Ureter (tissue), 1 donor: ENCODE measurements around the gene TNS3. TPM values are rescaled to one million over a fixed set of nuclear protein-coding genes. Genes with fewer than 3 reads are reported as not detected.

Source experiments
- DNase-seq: peaks from one replicate; pipeline ENCODE4 v3.0.0-alpha.2; 2020; ENCODE audit warnings: low spot score
- total RNA-seq: library from RNA; stranded (reverse); gene quantifications from one replicate; pipeline ENCODE4 v1.2.4, GENCODE V29; 2023
- donor health status: DM: yes; HTN: yes; CAD: no.

Gene TNS3
- total RNA-seq, 1 donor from 2014 or later = 48.7 TPM

- no peak for DNase-seq
Observed at GRCh38 chr7:47521816-47522561, 59.9 kb downstream of the TNS3 start.

- no peak for DNase-seq
Observed at GRCh38 chr7:47521011-47521795, 60.7 kb downstream of the TNS3 start.

GRCh38 chr7:47520406-47520805 lies 61.5 kb downstream of the TNS3 start:
- DNase-seq = peak; percentile 58

- DNase-seq = no peak
Observed at GRCh38 chr7:47518827-47519226, 63.1 kb downstream of the TNS3 start.

GRCh38 chr7:47517821-47518480 lies 64.0 kb downstream of the TNS3 start:
- no peak for DNase-seq

- DNase-seq = no peak
Observed at GRCh38 chr7:47516985-47517600, 64.8 kb downstream of the TNS3 start.

GRCh38 chr7:47516386-47516785 lies 65.5 kb downstream of the TNS3 start:
- DNase-seq = no peak

DNA sequence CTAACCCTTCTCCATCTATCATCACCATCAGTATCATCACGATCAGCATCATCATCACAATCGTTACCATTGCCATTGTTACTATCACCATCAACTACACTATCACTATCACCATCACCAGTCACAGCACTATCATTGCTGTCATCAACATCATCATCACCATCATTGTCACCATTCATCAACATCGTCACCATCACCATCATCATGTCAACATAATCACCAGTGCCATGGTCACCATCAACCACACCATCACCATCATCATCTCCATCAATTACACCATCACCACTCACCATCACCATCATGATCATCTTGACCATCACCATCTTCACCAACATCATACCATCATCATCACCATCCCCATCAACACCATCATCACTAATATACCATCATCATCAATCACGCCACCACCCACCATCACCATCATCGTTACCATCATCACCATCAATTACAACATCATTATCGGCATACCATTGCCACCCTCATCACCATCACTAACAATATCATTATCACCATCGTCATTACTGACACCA lies 66.5 kb downstream of the TNS3 start:
- DNase-seq = no peak

GRCh38 chr7:47514818-47515217 lies 67.1 kb downstream of the TNS3 start:
- DNase-seq = no peak

- DNase-seq = no peak
Observed at GRCh38 chr7:47514367-47514766, 67.5 kb downstream of the TNS3 start.

GRCh38 chr7:47513741-47514241 lies 68.1 kb downstream of the TNS3 start:
- no peak for DNase-seq

- no peak for DNase-seq
Observed at GRCh38 chr7:47512481-47513176, 69.3 kb downstream of the TNS3 start.

GRCh38 chr7:47511699-47512370 lies 70.1 kb downstream of the TNS3 start:
- DNase-seq = no peak

DNA sequence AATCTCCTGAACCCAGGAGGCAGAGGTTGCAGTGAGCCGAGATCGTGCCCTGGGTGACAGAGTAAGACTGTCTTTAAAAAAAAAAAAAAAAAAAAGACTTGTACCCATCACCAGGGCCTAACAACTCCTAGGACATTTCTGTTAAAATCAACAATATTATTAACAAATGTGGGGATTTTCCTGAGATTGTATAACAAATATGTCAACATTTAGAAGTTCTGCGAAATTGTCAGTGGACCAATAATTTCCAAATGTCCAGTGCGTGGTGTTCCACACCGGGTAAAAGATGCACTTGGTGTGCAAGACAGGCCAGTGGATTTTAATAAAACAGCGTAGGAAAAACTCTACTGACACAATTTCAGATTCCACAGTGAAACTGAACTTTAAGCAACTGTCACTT lies 71.1 kb downstream of the TNS3 start:
- no peak for DNase-seq

GRCh38 chr7:47510192-47510591 lies 71.7 kb downstream of the TNS3 start:
- DNase-seq = no peak

GRCh38 chr7:47509571-47509970 lies 72.3 kb downstream of the TNS3 start:
- DNase-seq = no peak

DNA sequence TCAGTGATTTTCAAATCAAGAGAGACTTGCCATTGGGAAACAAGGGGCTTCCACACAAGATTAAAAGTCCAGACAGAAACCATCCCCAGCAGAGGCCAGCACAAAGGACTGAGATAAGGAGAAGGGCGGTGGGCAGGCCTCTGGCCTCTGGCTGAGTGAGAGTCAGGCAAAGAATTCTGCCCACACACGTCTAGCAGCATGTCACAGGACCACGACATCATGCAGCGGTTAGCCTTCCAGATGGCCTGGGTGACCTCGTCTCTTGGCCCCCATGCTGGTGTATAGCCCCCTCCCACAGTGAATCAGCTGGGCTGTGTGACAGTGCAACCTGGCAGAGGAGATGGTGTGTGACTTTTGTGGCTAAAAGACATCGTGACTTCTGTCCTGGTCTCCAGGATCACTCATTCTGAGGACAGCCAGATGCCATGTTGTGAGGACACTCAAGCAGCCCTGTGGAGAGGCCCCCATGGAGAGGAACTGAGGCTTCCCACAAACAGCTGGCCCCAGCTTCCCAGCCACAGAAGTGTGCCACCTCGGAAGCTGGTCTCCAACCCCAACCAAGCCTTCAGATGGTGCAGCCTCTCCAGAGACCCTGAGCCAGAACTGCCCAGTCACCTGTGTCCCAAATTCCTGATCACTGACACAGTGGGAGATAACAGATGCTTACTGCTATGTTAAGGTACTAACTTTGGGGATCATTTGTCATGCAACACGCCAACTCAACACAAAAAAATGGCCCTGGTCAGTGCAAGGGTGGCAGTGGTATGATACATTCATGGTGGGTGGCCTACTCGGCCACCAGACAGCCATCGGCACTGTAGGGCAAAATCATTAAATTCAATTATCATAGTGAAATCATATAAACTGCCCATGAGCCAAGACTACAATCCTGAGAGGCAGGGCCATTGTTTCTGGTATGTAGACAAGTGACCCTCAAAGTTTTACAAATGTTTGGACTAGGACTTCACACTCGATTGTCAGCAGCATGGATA lies 73.2 kb downstream of the TNS3 start:
- no peak for DNase-seq

GRCh38 chr7:47507522-47507921 lies 74.4 kb downstream of the TNS3 start:
- DNase-seq = no peak
